ENCODE results near the gene AGER. TPM values are rescaled to one million over a fixed set of nuclear protein-coding genes. Genes with fewer than 3 reads are reported as not detected.
"Not testable (repeated sequence)": the region's sequence is repeated elsewhere in the genome, so short reads cannot be mapped to it uniquely, and the experiment has no call there.

Gene AGER
- total RNA-seq, 1 experiment from 2014 or later = 14.3 TPM

GRCh38 chr6:32194388-32194787 is 10.3 kb upstream of the AGER start:
- H3K27ac Mint-ChIP-seq = peak overlapping the region in 1 of 3 experiments; percentile 98; a peak in 3 of 7 replicates
- Histone ChIP-seq H2BK20ac (ENCODE audit: low read depth, low read length, poor library complexity, severe bottlenecking) (no peak overlapping the region), H2BK5ac (ENCODE audit: insufficient read length, low read length) (no peak overlapping the region), H3K56ac (ENCODE audit: insufficient read length, low read depth, low read length) (no peak overlapping the region), H3K27ac (ENCODE audit: insufficient read length, low read depth, low read length) (no peak overlapping the region), H4K5ac (ENCODE audit: insufficient read length, low read depth, low read length) (no peak overlapping the region), H3K4me1 (ENCODE audit: insufficient read depth, low read length) (peaks cover 7% of the 10 kb centered on the region), H3K9me3 (ENCODE audit: control insufficient read depth, low read depth, low read length) (no peaks in the 10 kb centered on the region), H2AFZ (ENCODE audit: low read length) (no peak overlapping the region), H3K79me1 (ENCODE audit: insufficient read depth, low read depth, low read length, poor library complexity, severe bottlenecking) (no peaks in the 10 kb centered on the region), H3K18ac (ENCODE audit: insufficient read length, low read depth, low read length) (no peak overlapping the region), H2BK15ac (ENCODE audit: low read depth, low read length) (no peak overlapping the region), H3K27me3 (ENCODE audit: insufficient read depth, low read length) (no peaks in the 10 kb centered on the region), H2AK5ac (ENCODE audit: insufficient read length, low read length) (no peak overlapping the region), H3K23ac (ENCODE audit: insufficient read length, low read depth, low read length) (no peak overlapping the region), H3K9ac (ENCODE audit: extremely low read depth, insufficient read length, low read length) (no peak overlapping the region), H3K23me2 (ENCODE audit: insufficient read length, low read depth, low read length, poor library complexity, severe bottlenecking) (peaks cover 12% of the 10 kb centered on the region), H3T11ph (ENCODE audit: low read length) (no peak overlapping the region), H2BK120ac (ENCODE audit: low read depth, low read length, poor library complexity, severe bottlenecking) (no peak overlapping the region), H2BK12ac (ENCODE audit: insufficient read length, low read depth, low read length) (no peak overlapping the region), H3K4ac (ENCODE audit: low read depth, low read length) (no peak overlapping the region), H4K20me1 (ENCODE audit: control insufficient read depth, insufficient read depth, insufficient read length) (no peaks in the 10 kb centered on the region), H3K79me2 (ENCODE audit: insufficient read depth, low read length) (no peaks in the 10 kb centered on the region), H4K8ac (replicated peaks; ENCODE audit: insufficient read length, low read depth, low read length) (no peak overlapping the region), H3K14ac (ENCODE audit: insufficient read depth, low read length) (no peak overlapping the region), H4K91ac (ENCODE audit: insufficient read length, low read depth, low read length) (no peak overlapping the region), H3K4me2 (ENCODE audit: insufficient read depth, insufficient read length, low read length) (no peak overlapping the region)
- peaks cover 50 to 53% of the 10 kb centered on the region in 2 experiments for H3K4me1 Mint-ChIP-seq
- H3K27me3 Mint-ChIP-seq (ENCODE audit: low read depth) = no peaks in the 10 kb centered on the region
- H3K4me3 Mint-ChIP-seq = peak overlapping the region in 1 of 2 experiments; percentile 96; a peak in 3 of 5 replicates
- no CpG with 5 or more reads among the region's 4 CpGs for WGBS (ENCODE audit: extremely low coverage, insufficient read length, low lambda C conversion rate)
- no peak for DNase-seq
- no peaks in the 10 kb centered on the region; a peak in 1 of 5 replicates for H3K9me3 Mint-ChIP-seq
- TF ChIP-seq CTCF (conservative IDR thresholded peaks at IDR 0.05) = no peak
- no peaks in the 10 kb centered on the region for H3K36me3 Mint-ChIP-seq (ENCODE audit: insufficient read depth in 1 of 3, low read depth in 3 of 3)

GRCh38 chr6:32193096-32193495 is 9.0 kb upstream of the AGER start:
- H3K4me2 ChIP-seq (ENCODE audit: insufficient read depth, insufficient read length, low read length) = peak overlapping the region; percentile 44

More at GRCh38 chr6:32193096-32193495, 9.0 kb upstream of the AGER start:
- H3K56ac ChIP-seq (ENCODE audit: insufficient read length, low read depth, low read length); H3K23ac ChIP-seq (ENCODE audit: insufficient read length, low read depth, low read length); H3K27me3 ChIP-seq (ENCODE audit: insufficient read depth, low read length); H3T11ph ChIP-seq (ENCODE audit: low read length); H3K79me1 ChIP-seq (ENCODE audit: insufficient read depth, low read depth, low read length, poor library complexity, severe bottlenecking); H3K9ac ChIP-seq (ENCODE audit: extremely low read depth, insufficient read length, low read length); H3K27me3 Mint-ChIP-seq (ENCODE audit: low read depth); H2BK5ac ChIP-seq (ENCODE audit: insufficient read length, low read length); H2BK20ac ChIP-seq (ENCODE audit: low read depth, low read length, poor library complexity, severe bottlenecking); H3K36me3 Mint-ChIP-seq (ENCODE audit: insufficient read depth in 1 of 3, low read depth in 3 of 3); H2BK120ac ChIP-seq (ENCODE audit: low read depth, low read length, poor library complexity, severe bottlenecking); H3K9me3 ChIP-seq (ENCODE audit: control insufficient read depth, low read depth, low read length); H4K8ac ChIP-seq (replicated peaks; ENCODE audit: insufficient read length, low read depth, low read length); H3K14ac ChIP-seq (ENCODE audit: insufficient read depth, low read length); H3K27ac ChIP-seq (ENCODE audit: insufficient read length, low read depth, low read length); H3K18ac ChIP-seq (ENCODE audit: insufficient read length, low read depth, low read length); H2AK5ac ChIP-seq (ENCODE audit: insufficient read length, low read length); H4K20me1 ChIP-seq (ENCODE audit: control insufficient read depth, insufficient read depth, insufficient read length); H2AFZ ChIP-seq (ENCODE audit: low read length); H4K91ac ChIP-seq (ENCODE audit: insufficient read length, low read depth, low read length); H3K4ac ChIP-seq (ENCODE audit: low read depth, low read length); H2BK12ac ChIP-seq (ENCODE audit: insufficient read length, low read depth, low read length); H3K4me1 ChIP-seq (ENCODE audit: insufficient read depth, low read length); H2BK15ac ChIP-seq (ENCODE audit: low read depth, low read length); H3K79me2 ChIP-seq (ENCODE audit: insufficient read depth, low read length); H3K9me3 Mint-ChIP-seq; DNase-seq; H4K5ac ChIP-seq (ENCODE audit: insufficient read length, low read depth, low read length): not testable (repeated sequence)
- peaks cover 17% of the 10 kb centered on the region for H3K23me2 ChIP-seq (ENCODE audit: insufficient read length, low read depth, low read length, poor library complexity, severe bottlenecking)
- Mint-ChIP-seq H3K4me3 (peak overlapping the region; percentile 47 to 66; a peak in 3 of 5 replicates), H3K4me1 (peaks cover 59 to 62% of the 10 kb centered on the region in 2 experiments), H3K27ac (peak overlapping the region in 2 of 3 experiments; percentile 87 to 91; a peak in 2 of 7 replicates)
- WGBS (ENCODE audit: extremely low coverage, insufficient read length, low lambda C conversion rate) = no CpG with 5 or more reads among the region's 13 CpGs
